Bronchial epithelial cell (primary cell): ENCODE data around the gene NRP1. TPM values are rescaled to one million over a fixed set of nuclear protein-coding genes. Genes with fewer than 3 reads are reported as not detected.

Experiments
- DNase-seq: peaks from one replicate; pipeline ENCODE4 v3.0.0-alpha.2; 2010; ENCODE audit warnings: low read depth
- FAIRE-seq: peaks from 2 replicates; lab custom pipeline; 2011; peaks lifted over from hg19 to GRCh38; lab: Jason Lieb, UNC
- H3K27me3 ChIP-seq: 2 replicates; pipeline ENCODE4 v1.5.1; 2011; ENCODE audit warnings: low read length; ENCODE audit not compliant: control insufficient read depth, insufficient read depth
- H3K36me3 ChIP-seq: 2 replicates; pipeline ENCODE4 v1.5.1; 2011; ENCODE audit warnings: low read length; ENCODE audit not compliant: control insufficient read depth, insufficient read depth
- H3K4me3 ChIP-seq: 2 replicates; pipeline ENCODE4 v1.5.1; 2011; ENCODE audit warnings: mild to moderate bottlenecking, low read depth, low read length, control low read depth
- CTCF ChIP-seq: IDR thresholded peaks from 2 replicates; pipeline ENCODE4 v1.5.1; 2011; ENCODE audit warnings: mild to moderate bottlenecking, moderate library complexity, low read length, control low read depth, inconsistent platforms; ENCODE audit not compliant: insufficient read depth, severe bottlenecking
- total RNA-seq: library from RNA; depleted of rRNA; stranded (reverse); fragments of >200 nt; gene quantifications from 2 replicates; pipeline ENCODE4 v1.2.1, GENCODE V29; 2014

The NRP1 gene
- total RNA-seq, 1 donor from 2014 or later, result 21.6 TPM

- no peak for TF ChIP-seq CTCF
- H3K36me3 ChIP-seq, result no peaks in the 10 kb centered on the region
- H3K27me3 ChIP-seq, result no peaks in the 10 kb centered on the region
- FAIRE-seq, result peak; percentile 28
- no peak overlapping the region for H3K4me3 ChIP-seq
- peak; percentile 70 for DNase-seq
Measured at GRCh38 chr10:33353853-33354252, 19.4 kb upstream of the NRP1 start.

- H3K36me3 ChIP-seq, result no peaks in the 10 kb centered on the region
- TF ChIP-seq CTCF, result no peak
- no peak overlapping the region for H3K4me3 ChIP-seq
- no peaks in the 10 kb centered on the region for H3K27me3 ChIP-seq
- FAIRE-seq, result no peak
- no peak for DNase-seq
Measured at GRCh38 chr10:33353334-33353733, 18.9 kb upstream of the NRP1 start.

GRCh38 chr10:33352615-33353014, 18.1 kb upstream of the NRP1 start:
- no peak for FAIRE-seq
- Histone ChIP-seq H3K27me3 (no peaks in the 10 kb centered on the region), H3K36me3 (no peaks in the 10 kb centered on the region), H3K4me3 (no peak overlapping the region)
- no peak for TF ChIP-seq CTCF
- no peak for DNase-seq

GRCh38 chr10:33352175-33352574, 17.7 kb upstream of the NRP1 start:
- TF ChIP-seq CTCF, result no peak
- Histone ChIP-seq H3K4me3 (no peak overlapping the region), H3K36me3 (no peaks in the 10 kb centered on the region), H3K27me3 (no peaks in the 10 kb centered on the region)
- FAIRE-seq (no peak), DNase-seq (peak; percentile 82)

GRCh38 chr10:33350041-33350440, 15.6 kb upstream of the NRP1 start:
- Histone ChIP-seq H3K4me3 (no peak overlapping the region), H3K27me3 (no peaks in the 10 kb centered on the region), H3K36me3 (no peaks in the 10 kb centered on the region)
- FAIRE-seq, result no peak
- no peak for TF ChIP-seq CTCF
- no peak for DNase-seq

GRCh38 chr10:33349268-33349667, 14.8 kb upstream of the NRP1 start:
- Histone ChIP-seq H3K4me3 (no peak overlapping the region), H3K27me3 (no peaks in the 10 kb centered on the region), H3K36me3 (no peaks in the 10 kb centered on the region)
- no peak for TF ChIP-seq CTCF
- FAIRE-seq, result no peak
- no peak for DNase-seq
